ENCODE measurements around the gene STAB2. TPM values are rescaled to one million over a fixed set of nuclear protein-coding genes. Genes with fewer than 3 reads are reported as not detected.

STAB2 gene
- total and polyA plus RNA-seq, 2 of the 8 experiments (the other 6 are each of a cell fraction or from before 2014, with no cell fraction given) = not detected

DNA sequence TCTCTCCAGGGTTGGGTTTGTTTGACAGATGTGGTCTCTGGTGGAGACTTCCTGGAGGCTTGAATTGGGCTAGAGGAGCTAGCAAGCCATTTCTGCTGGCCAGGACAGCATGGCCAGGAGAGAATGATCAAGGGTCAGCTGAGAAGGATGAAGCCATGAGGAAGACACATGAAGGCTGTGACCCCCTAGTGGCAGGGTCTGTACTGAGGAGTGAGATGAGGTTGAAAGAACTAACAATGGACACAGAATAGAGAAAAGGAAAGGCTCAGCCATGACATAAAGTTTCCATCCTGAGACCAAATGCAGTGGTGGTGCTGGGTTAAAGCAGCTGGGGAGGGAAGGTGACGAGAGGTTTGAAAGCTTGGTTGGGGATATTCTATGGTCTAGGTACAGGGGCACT lies 164.1 kb downstream of the STAB2 start:
- no peaks in the 10 kb centered on the region for H4K20me1 ChIP-seq (replicated peaks in 1 of 2; ENCODE audit: control insufficient read depth in 1 of 2, insufficient read depth in 2 of 2, low read length in 2 of 2)
- H3K56ac ChIP-seq (replicated peaks; ENCODE audit: insufficient read length, low read depth, low read length) = no peak overlapping the region
- no peak overlapping the region for H3K14ac ChIP-seq (ENCODE audit: insufficient read length)
- no peaks in the 10 kb centered on the region for H3K9me3 ChIP-seq (ENCODE audit: insufficient read depth in 2 of 2, low read depth in 1 of 2, low read length in 1 of 2)
- H2BK15ac ChIP-seq (ENCODE audit: low read length) = no peak overlapping the region
- H2BK20ac ChIP-seq (ENCODE audit: low read length) = no peak overlapping the region
- no peak overlapping the region for H4K8ac ChIP-seq (ENCODE audit: extremely low read depth, insufficient read depth, low read length)
- no peak overlapping the region for H3K18ac ChIP-seq (ENCODE audit: extremely low read depth, low read length)
- H3K23ac ChIP-seq (ENCODE audit: insufficient read length) = no peak overlapping the region
- no peak overlapping the region for H4K5ac ChIP-seq (ENCODE audit: insufficient read length, low read depth, low read length)
- no peak overlapping the region for H3K27ac ChIP-seq (ENCODE audit: low read depth, low read length)
- ChIA-PET CTCF (ENCODE audit: partially characterized antibody) (interaction anchor here (0.9 to 1.8 kb wide), 15 partner anchors 8 to 176 kb away, joined by 3 to 8 read pairs (median 4); no protein-coding TSS in a partner anchor), POLR2A (ENCODE audit: partially characterized antibody) (interaction anchor here (1.2 to 1.9 kb wide), 2 partner anchors 9 to 179 kb away, joined by 3 to 4 read pairs; partner anchors contain the start of gene HSP90B1)
- no peaks in the 10 kb centered on the region; the same call in 1 of the 2 replicates for H3K23me2 ChIP-seq (ENCODE audit: low read depth, low read length)
- H3K27me3 ChIP-seq (replicated peaks in 1 of 4; ENCODE audit: control insufficient read depth in 3 of 4, extremely low read depth in 1 of 4, insufficient read depth in 3 of 4, low read length in 3 of 4) = no peaks in the 10 kb centered on the region
- H3K9ac ChIP-seq (replicated peaks in 1 of 4; ENCODE audit: extremely low read depth in 1 of 4, low read depth in 3 of 4, low read length in 3 of 4) = no peak overlapping the region
- TF ChIP-seq BRCA1 (IDR thresholded peaks at IDR 0.05; ENCODE audit: low read depth, low read length) (no peak), NRF1 (IDR thresholded peaks at IDR 0.05; ENCODE audit: low read depth, low read length) (no peak), TEAD4 (IDR thresholded peaks at IDR 0.05; ENCODE audit: low read depth, low read length) (no peak), NANOG (IDR thresholded peaks at IDR 0.05; ENCODE audit: insufficient read depth, low read depth, low read length, poor library complexity, severe bottlenecking) (no peak), CHD2 (IDR thresholded peaks at IDR 0.05; ENCODE audit: low read length) (no peak), TBP (IDR thresholded peaks at IDR 0.05; ENCODE audit: low read depth, low read length) (no peak), RNF2 (IDR thresholded peaks at IDR 0.05; ENCODE audit: borderline replicate concordance, low read depth, low read length, missing control alignments, poor library complexity, severe bottlenecking) (no peak), CHD1 (IDR thresholded peaks at IDR 0.05; ENCODE audit: low read depth, low read length) (no peak)
- TF ChIP-seq, protein P1, sequence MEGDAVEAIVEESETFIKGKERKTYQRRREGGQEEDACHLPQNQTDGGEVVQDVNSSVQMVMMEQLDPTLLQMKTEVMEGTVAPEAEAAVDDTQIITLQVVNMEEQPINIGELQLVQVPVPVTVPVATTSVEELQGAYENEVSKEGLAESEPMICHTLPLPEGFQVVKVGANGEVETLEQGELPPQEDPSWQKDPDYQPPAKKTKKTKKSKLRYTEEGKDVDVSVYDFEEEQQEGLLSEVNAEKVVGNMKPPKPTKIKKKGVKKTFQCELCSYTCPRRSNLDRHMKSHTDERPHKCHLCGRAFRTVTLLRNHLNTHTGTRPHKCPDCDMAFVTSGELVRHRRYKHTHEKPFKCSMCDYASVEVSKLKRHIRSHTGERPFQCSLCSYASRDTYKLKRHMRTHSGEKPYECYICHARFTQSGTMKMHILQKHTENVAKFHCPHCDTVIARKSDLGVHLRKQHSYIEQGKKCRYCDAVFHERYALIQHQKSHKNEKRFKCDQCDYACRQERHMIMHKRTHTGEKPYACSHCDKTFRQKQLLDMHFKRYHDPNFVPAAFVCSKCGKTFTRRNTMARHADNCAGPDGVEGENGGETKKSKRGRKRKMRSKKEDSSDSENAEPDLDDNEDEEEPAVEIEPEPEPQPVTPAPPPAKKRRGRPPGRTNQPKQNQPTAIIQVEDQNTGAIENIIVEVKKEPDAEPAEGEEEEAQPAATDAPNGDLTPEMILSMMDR (IDR thresholded peaks at IDR 0.05; ENCODE audit: control extremely low read depth in 1 of 3, insufficient read depth in 1 of 3, low read depth in 1 of 3, low read length in 3 of 3) = peak in 2 of 3 experiments; percentile 13 to 46; a peak in 3 of 4 replicates
- H3K4me3 ChIP-seq (ENCODE audit: extremely low read depth in 1 of 4, insufficient read depth in 2 of 4, low read depth in 3 of 4, low read length in 4 of 4) = no peak overlapping the region
- no peaks in the 10 kb centered on the region; a peak in 1 of 7 replicates for H3K4me1 ChIP-seq (replicated peaks in 1 of 4; ENCODE audit: control insufficient read depth in 3 of 4, insufficient read depth in 4 of 4, low read length in 3 of 4)
- no peak overlapping the region for H2BK5ac ChIP-seq (ENCODE audit: low read depth, low read length)
- H2AK5ac ChIP-seq (ENCODE audit: low read depth, low read length) = no peak overlapping the region
- H3K4me2 ChIP-seq (ENCODE audit: insufficient read depth in 1 of 2, low read depth in 2 of 2, low read length in 2 of 2) = no peak overlapping the region
- FAIRE-seq = no peak
- H2BK120ac ChIP-seq (replicated peaks; ENCODE audit: low read depth, low read length) = no peak overlapping the region
- no peak for DNase-seq (ENCODE audit: low read depth in 1 of 2, low spot score in 2 of 2)
- H3K36me3 ChIP-seq (ENCODE audit: control insufficient read depth in 2 of 4, insufficient read depth in 4 of 4, low read length in 3 of 4) = no peaks in the 10 kb centered on the region
- H2BK12ac ChIP-seq (ENCODE audit: low read depth, low read length) = no peak overlapping the region
- H3K79me1 ChIP-seq (ENCODE audit: low read depth, low read length) = 0 out of 2 replicates have a peak, but pooled peaks cover 2% of the 10 kb centered on the region
- H4K91ac ChIP-seq (replicated peaks; ENCODE audit: insufficient read length, low read length) = no peak overlapping the region
- H3K4ac ChIP-seq (replicated peaks; ENCODE audit: insufficient read length, low read depth, low read length) = no peak overlapping the region
- 70% methylated on average over 1 of the region's 1 CpG; no CpG with 5 or more reads in 1 of the 2 experiments for WGBS, 2 experiments (ENCODE audit: extremely low coverage in 1 of 2, insufficient coverage in 1 of 2, insufficient read length in 1 of 2, insufficient replicate concordance in 2 of 2, low coverage in 1 of 2, low lambda C conversion rate in 2 of 2, missing lambda C conversion rate in 1 of 2)
- H3K79me2 ChIP-seq (ENCODE audit: control insufficient read depth in 1 of 2, insufficient read depth in 2 of 2, low read length in 2 of 2) = no peaks in the 10 kb centered on the region
- no peak overlapping the region for H2AFZ ChIP-seq (ENCODE audit: low read length)
